HUES48 (cell line): ENCODE data around the gene PAX4.

Source experiments
- H3K27ac ChIP-seq: one replicate; pipeline ENCODE4 v1.7.0; 2013; ENCODE audit warnings: low read depth, low read length, inconsistent platforms
- H3K27me3 ChIP-seq: 2 replicates; pipeline ENCODE4 v1.6.1; 2013; ENCODE audit warnings: mild to moderate bottlenecking, low read length; ENCODE audit not compliant: control insufficient read depth, insufficient read depth
- H3K36me3 ChIP-seq: 2 replicates; pipeline ENCODE4 v1.6.1; 2013; ENCODE audit warnings: low read length; ENCODE audit not compliant: control insufficient read depth, insufficient read depth
- H3K4me1 ChIP-seq: 2 replicates; pipeline ENCODE4 v1.6.1; 2013; ENCODE audit warnings: mild to moderate bottlenecking, low read length; ENCODE audit not compliant: control insufficient read depth, insufficient read depth
- H3K4me3 ChIP-seq: 2 replicates; pipeline ENCODE4 v1.5.1; 2013; ENCODE audit warnings: mild to moderate bottlenecking, low read depth, low read length
- H3K9ac ChIP-seq: 2 replicates; pipeline ENCODE4 v1.6.1; 2013; ENCODE audit warnings: mild to moderate bottlenecking, low read depth, low read length, moderate library complexity
- H3K9me3 ChIP-seq: 2 replicates; pipeline ENCODE4 v1.6.1; 2013; ENCODE audit warnings: low read length; ENCODE audit not compliant: control insufficient read depth, insufficient read depth

The PAX4 gene

DNA sequence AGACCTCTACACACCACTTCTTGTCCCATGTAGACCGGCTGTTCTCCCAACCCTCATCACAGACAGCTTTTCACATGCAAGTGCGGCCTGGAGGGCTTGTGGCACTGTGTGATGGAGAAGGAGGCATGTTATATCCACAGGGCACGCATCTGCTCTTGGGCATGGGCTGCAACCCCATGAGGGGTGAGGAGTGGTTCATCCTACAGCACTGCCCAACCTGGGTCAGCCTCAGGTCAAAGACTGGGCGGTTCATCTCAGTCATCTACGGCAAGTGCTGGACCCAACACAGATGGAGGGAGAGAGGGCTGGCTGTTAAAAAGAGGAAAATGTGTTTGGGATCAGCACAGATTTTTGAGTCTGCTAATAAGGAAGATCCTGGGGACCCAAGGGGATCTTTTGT is 22.2 kb downstream of the PAX4 start:
- peaks cover 8% of the 10 kb centered on the region; the same call in 1 of the 2 replicates for H3K4me1 ChIP-seq

DNA sequence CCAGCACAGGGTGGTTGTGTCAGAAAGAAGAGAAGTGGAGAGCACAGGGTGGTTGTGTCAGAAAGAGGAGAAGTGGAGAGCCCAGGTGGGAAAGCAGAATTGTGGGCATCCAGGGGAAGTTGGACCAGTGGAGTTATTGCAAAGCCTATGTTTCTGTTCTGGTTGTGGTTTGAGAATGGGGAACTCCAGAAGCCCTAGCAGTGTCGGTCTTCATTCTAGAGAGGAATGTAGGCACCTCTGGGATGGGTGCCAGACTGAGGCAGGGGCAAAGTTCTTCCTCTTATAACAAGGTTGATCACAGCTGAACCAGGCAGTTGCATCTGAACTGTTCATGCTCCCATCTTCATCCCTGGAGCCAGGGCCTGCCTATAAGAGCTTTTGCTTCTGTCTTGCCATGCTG is 23.5 kb downstream of the PAX4 start:
- Histone ChIP-seq H3K36me3 (peaks cover 20% of the 10 kb centered on the region), H3K9ac (no peak overlapping the region), H3K9me3 (no peaks in the 10 kb centered on the region), H3K4me1 (peaks cover 4% of the 10 kb centered on the region; the same call in 1 of the 2 replicates), H3K4me3 (no peak overlapping the region), H3K27me3 (no peaks in the 10 kb centered on the region), H3K27ac (no peak overlapping the region)

More for the DNA sequence above, 22.2 kb downstream of the PAX4 start:
- Histone ChIP-seq H3K9ac (no peak overlapping the region), H3K36me3 (peaks cover 11% of the 10 kb centered on the region), H3K27me3 (no peaks in the 10 kb centered on the region), H3K27ac (no peak overlapping the region), H3K4me3 (no peak overlapping the region), H3K9me3 (no peaks in the 10 kb centered on the region)

DNA sequence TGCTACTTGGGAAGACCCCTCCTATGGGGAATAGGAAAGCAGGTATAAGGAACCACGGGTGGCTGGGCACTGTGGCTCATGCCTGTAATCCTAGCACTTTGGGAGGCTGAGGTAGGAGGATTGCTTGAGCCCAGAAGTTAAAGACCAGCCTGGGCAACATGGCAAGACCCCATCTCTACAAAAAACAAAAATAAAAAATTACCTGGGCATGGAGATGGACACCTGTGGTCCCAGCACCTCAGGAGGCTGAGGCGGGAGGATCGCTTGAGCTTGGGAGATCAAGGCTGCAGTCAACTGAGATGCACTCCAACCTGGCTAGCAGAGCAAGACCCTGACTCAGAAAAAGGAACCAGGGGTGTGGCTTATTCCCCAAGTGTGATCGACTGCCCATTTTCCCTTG is 25.4 kb downstream of the PAX4 start:
- Histone ChIP-seq H3K27ac (no peak overlapping the region), H3K36me3 (peaks cover 20% of the 10 kb centered on the region), H3K4me1 (peaks cover 8% of the 10 kb centered on the region), H3K4me3 (no peak overlapping the region), H3K9me3 (no peaks in the 10 kb centered on the region), H3K9ac (no peak overlapping the region), H3K27me3 (peaks cover 4% of the 10 kb centered on the region; the same call in 1 of the 2 replicates)

DNA sequence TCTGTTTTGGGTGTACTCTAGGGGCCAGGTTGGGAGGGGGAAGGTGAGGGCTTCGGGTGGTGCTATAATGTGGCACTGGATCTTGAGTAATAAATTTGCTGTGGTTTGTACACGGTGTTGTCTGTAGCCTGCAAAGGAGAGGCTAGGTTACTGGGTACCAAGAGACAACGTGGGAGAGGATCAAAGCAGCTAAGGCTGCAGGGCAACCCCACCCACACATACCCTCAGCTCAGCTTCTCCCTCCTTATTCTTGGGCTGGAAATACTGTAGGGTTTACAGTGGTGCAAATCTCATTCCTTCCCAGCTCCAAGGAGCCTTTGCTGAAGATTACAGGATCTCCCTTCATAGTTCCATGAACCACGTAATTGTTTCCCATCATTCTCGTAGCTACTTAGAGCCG is 26.4 kb downstream of the PAX4 start:
- Histone ChIP-seq H3K36me3 (peaks cover 20% of the 10 kb centered on the region), H3K9ac (no peak overlapping the region), H3K27me3 (peaks cover 14% of the 10 kb centered on the region), H3K27ac (no peak overlapping the region), H3K4me1 (peaks cover 10% of the 10 kb centered on the region), H3K4me3 (no peak overlapping the region), H3K9me3 (no peaks in the 10 kb centered on the region)

DNA sequence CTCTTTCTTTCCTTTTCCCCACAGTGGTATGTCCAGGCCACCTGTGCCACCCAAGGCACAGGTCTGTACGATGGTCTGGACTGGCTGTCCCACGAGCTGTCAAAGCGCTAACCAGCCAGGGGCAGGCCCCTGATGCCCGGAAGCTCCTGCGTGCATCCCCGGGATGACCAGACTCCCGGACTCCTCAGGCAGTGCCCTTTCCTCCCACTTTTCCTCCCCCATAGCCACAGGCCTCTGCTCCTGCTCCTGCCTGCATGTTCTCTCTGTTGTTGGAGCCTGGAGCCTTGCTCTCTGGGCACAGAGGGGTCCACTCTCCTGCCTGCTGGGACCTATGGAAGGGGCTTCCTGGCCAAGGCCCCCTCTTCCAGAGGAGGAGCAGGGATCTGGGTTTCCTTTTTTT is 26.8 kb downstream of the PAX4 start:
- Histone ChIP-seq H3K27ac (no peak overlapping the region), H3K9ac (no peak overlapping the region), H3K9me3 (no peaks in the 10 kb centered on the region), H3K4me1 (peaks cover 10% of the 10 kb centered on the region), H3K36me3 (peaks cover 20% of the 10 kb centered on the region), H3K27me3 (peaks cover 18% of the 10 kb centered on the region), H3K4me3 (no peak overlapping the region)

DNA sequence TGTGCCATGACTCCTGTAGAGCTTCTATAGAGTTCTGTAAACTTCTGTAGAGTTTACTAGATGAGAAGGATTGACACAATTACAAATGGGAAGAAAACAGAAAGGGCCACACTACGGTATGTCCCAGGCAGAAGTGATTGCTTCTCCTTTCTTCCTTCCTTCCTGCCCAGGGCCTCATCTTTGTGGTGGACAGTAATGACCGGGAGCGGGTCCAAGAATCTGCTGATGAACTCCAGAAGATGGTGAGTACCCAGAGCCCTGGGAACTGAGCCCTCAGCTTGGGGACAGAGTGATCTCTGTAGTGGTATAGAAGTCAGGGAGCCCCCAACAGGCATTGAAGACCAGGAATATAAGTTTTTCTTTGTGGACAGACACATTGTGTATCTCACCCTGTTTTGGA is 28.0 kb downstream of the PAX4 start:
- H3K9me3 ChIP-seq: no peaks in the 10 kb centered on the region
- H3K27me3 ChIP-seq: peaks cover 24% of the 10 kb centered on the region
- peaks cover 20% of the 10 kb centered on the region for H3K36me3 ChIP-seq
- H3K4me3 ChIP-seq: no peak overlapping the region
- H3K4me1 ChIP-seq: peaks cover 13% of the 10 kb centered on the region
- no peak overlapping the region for H3K9ac ChIP-seq
- no peak overlapping the region for H3K27ac ChIP-seq

DNA sequence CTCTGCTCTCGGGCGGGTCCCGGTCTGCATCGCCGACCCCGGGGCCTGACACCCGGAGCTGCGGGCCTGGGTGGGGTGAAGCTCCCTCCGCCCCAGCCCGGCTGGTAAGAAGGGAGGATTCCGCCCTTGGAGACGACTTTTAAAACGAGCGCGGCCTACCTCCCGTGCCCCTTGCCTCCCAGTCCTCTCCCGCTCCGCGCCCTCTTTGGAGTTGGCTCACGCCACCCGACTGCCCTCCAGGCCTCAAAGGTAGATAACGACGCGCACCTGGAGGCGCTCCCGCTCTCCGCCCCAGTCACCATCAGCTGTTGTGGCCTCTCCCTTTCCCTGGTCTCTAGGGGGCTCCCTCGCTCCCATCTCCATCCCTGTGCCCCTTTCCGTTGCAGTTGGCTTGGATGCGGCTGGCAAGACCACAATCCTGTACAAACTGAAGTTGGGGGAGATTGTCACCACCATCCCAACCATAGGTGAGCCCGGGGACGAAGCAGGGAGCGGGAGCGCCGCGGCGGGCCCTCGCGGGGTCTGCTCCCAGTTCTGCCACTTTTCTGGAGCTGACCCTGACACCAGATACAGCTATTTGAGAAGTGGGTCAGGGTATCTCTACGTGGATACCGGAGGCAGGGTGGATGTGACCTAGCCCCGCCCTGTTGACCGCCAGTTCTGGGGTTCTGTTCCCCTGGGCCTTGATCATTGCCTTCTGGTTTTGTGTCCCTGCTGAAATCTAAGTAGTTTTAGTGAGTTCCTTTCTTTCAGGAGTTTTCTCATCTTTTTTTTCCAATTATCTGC is 29.1 kb downstream of the PAX4 start:
- Histone ChIP-seq H3K27me3 (peaks cover 24% of the 10 kb centered on the region), H3K36me3 (peaks cover 20% of the 10 kb centered on the region), H3K27ac (peak overlapping the region; percentile 63), H3K9ac (peak overlapping the region; percentile 85), H3K4me1 (peaks cover 19% of the 10 kb centered on the region), H3K9me3 (no peaks in the 10 kb centered on the region), H3K4me3 (peak overlapping the region; percentile 67)

DNA sequence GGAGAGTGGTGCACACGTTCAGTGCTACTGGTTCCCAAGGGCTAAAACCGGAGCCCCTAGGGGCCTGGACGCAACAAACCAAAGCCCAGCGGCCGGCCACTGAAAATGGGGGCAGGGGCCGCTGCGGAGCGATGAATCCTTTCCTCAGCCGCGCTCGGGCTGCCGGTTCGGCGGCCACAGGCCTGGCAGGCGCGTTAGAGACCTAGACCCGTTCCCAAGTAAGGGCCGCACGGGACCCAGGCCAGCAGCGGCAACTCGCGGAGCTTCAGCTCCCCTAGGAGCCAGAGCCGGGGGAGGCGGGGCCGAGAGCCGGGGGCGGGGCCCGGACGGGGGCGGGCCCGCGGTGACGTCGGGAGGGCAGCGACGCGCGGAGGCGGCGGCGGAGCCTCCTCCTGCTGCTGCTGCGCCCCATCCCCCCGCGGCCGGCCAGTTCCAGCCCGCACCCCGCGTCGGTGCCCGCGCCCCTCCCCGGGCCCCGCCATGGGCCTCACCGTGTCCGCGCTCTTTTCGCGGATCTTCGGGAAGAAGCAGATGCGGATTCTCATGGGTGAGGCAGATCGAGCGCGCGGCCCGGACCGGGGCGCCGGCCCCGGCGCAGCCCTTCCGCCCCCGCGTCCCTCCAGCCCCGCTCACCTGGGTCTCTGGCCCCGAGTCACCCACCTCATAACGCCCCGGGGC is 29.8 kb downstream of the PAX4 start, which contains the start of gene ARF5:
ARF5 (plus strand) TSS at position 393 of the 678 bp plus-strand sequence; CDS start at position 481, 88 bp downstream.
- Histone ChIP-seq H3K27me3 (peaks cover 24% of the 10 kb centered on the region), H3K9me3 (no peaks in the 10 kb centered on the region), H3K4me1 (peaks cover 19% of the 10 kb centered on the region), H3K9ac (peak within 1 kb of the TSS; percentile 85), H3K4me3 (peak within 1 kb of the TSS; percentile 67), H3K36me3 (peaks cover 27% of the 10 kb centered on the region), H3K27ac (peak within 1 kb of the TSS; percentile 63)

DNA sequence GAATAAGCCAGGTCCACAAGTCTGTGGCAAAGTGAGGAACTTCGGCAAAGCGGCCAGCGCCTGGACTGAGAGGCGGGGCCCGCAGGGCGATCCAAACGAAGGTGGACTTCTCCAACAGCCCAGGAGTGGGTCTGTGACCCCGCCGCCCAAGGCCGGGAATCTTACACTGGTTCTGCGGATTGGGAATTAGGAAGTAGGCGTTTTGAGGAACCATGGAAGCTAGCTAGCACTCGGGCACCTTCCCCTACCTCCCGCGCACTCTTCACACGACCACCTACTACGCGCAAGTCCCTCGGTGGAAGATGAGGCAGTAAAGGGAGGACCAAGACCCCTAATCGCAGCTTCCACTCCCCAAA is 30.3 kb downstream of the PAX4 start:
- Histone ChIP-seq H3K27me3 (peaks cover 24% of the 10 kb centered on the region), H3K4me1 (peaks cover 19% of the 10 kb centered on the region), H3K36me3 (peaks cover 33% of the 10 kb centered on the region), H3K27ac (peak overlapping the region; percentile 52), H3K9ac (peak overlapping the region; percentile 41; the same call in 1 of the 2 replicates), H3K9me3 (no peaks in the 10 kb centered on the region), H3K4me3 (peak overlapping the region; percentile 67)

DNA sequence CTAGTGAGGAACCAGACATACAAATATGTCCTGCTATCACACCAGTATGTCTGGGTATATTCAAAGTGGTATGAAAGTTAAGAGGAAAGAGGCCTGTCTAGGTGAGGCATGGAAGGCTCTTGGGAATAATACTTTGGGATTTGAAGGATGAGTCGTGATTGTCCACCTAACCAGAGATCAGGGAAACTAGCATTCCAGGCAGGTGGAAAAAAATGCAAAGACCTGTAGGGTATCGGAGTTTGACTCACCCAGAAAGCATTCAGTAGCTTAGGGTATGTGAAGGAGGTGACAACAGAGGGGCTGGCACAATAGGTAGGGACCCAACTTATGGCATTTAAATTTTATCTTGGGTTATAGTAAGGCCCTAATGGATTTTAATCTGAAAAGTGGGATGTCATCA is 31.6 kb downstream of the PAX4 start:
- Histone ChIP-seq H3K27me3 (peaks cover 24% of the 10 kb centered on the region), H3K9me3 (no peaks in the 10 kb centered on the region), H3K27ac (no peak overlapping the region), H3K4me3 (no peak overlapping the region), H3K36me3 (peaks cover 41% of the 10 kb centered on the region), H3K4me1 (peaks cover 19% of the 10 kb centered on the region), H3K9ac (no peak overlapping the region)
